Activated CD4-positive, CD25-positive, alpha-beta regulatory T cell treated with anti-CD3 and anti-CD28 coated beads, Interleukin-2, amount 50 U/mL, for 16 hours (primary cell): ENCODE data around the gene NELL2.
"Not testable (repeated sequence)": the region's sequence is repeated elsewhere in the genome, so short reads cannot be mapped to it uniquely, and the experiment has no call there.

Experiments
- DNase-seq: peaks from one replicate; pipeline ENCODE4 v3.0.0-alpha.2; 2020; ENCODE audit warnings: low read depth, low spot score

Gene NELL2

DNA sequence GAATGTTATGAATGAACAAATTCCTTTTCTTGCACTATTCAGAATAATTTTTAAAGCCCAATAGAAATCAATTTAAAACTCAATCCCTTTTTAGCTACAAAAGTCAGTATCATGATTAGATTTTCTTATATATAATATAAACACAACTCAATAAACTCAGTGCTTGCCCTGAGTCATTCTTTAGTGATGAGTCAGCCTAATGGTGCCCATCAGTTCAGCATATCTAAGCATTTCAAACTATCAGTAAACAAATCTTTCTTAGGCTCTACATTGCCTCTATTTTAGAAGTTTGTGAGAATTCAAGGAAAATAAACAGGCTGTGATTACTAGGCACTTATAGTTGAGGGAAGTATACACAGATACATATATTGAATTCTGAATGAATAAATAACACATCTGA is 179.6 kb downstream of the NELL2 start:
- DNase-seq, result no peak

GRCh38 chr12:44694017-44694416 is 182.1 kb downstream of the NELL2 start:
- DNase-seq, result no peak

DNA sequence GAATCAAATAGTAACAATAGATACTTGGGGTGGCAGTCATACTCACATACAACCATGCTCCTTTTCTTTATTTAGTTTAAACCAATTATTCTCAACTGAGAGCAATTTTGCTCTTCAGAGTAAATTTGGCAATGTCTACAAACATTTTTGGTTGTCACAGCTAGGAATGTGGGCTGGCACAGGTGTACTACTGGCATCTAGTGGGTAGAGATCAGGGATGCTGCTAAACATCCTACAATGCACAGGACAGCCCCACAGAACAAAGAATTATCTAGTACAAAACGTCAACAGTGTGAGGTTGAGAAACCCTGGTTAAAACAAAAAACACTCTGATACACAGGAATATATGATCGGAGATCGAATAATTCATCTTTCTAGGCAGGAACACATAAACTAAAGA is 186.5 kb downstream of the NELL2 start:
- no peak for DNase-seq

- not testable (repeated sequence) for DNase-seq
Observed at GRCh38 chr12:44686821-44687432, 189.2 kb downstream of the NELL2 start.

DNA sequence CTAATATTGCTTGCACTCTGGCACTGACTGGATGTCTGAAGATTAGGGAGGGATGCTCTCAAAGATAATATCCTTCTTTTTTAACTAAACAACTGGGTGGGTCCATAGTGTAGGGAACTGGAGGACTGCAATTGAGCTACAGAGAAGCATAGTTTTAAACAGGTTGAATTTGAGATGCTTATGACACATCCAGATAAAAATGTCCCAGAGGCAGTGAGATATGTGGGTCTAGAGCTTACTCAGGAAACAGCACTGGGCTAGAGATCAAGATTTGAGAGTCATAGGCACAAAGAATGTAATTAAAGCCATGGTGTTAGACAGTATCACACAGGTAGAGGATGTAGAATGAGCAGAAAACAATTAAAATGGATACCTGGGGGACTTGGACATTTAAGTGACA is 198.4 kb downstream of the NELL2 start:
- DNase-seq, result no peak

DNA sequence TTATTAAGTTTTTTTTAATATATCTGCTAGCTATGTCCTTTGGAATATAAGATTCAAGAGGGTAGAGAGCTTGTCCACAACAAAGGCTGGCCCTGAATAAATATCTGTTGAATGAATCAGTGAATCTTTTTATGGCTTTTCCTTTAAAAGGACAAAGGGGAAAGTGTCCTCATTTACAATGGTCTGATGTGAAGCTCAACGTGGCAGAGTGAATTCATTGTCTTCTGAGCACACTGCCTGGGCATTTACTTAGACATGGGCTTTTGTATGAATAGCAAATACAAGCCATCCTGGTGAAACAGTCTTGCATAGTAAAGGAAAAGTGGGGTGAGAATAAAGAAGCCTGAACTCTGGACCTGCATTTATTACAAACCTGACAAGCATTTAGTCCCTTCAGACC is 201.2 kb downstream of the NELL2 start:
- no peak for DNase-seq

- no peak for DNase-seq
Observed at GRCh38 chr12:44673811-44674210, 202.3 kb downstream of the NELL2 start.

DNA sequence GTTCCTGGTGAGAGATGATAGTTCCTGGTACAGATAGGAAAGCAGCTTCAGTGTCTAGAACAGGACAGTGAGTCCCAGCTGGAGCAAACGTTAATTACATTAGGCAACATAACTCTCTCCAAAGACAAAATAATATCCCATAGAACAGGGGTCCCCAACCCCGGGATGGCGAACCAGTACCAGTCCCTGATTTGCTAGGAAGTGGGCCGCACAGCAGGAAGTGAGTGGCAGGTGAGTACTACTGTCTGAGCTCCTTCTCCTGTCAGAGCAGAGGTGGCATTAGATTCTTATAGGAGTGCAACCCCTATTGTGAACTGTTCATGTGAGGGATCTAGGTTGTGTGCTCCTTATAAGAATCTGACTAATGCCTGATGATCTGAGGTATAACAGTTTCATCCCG is 204.1 kb downstream of the NELL2 start:
- no peak for DNase-seq

DNA sequence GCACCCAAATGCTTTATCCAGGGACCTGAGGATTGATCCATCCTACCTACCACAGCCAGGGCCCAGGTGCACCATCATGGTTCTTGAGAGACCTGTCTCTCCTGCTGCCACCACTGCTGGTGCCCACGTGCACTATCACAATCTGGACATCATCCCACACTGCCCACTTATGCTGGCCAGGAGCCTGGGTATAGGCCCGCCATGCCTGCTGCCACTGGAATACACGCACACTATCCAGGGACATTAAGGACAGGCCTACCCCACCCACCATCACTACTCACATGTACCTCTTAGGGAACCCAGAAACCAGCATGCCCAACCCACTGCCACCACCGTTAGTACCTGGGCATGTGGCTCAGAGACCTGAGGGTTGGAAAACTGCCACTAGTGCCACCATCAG is 207.7 kb downstream of the NELL2 start:
- no peak for DNase-seq

DNA sequence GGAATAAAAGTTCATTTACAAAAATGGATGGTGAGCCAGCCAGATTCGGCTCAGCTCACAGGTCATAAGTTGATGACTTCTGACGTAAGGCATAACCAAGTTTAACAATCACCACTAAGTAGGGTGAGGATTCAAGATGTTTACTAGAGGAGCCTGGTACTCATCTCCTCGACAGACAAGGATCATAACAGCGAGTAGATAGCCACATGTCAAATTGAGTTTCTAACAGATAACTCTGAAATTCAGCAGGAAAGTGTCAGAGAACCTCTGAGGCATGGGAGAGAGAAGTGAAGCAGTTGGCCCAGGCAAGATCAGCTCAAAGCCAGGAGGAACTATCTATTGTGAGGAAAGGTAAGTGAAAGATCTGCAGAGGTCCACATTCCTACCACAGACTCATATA is 208.7 kb downstream of the NELL2 start:
- DNase-seq, result no peak

DNA sequence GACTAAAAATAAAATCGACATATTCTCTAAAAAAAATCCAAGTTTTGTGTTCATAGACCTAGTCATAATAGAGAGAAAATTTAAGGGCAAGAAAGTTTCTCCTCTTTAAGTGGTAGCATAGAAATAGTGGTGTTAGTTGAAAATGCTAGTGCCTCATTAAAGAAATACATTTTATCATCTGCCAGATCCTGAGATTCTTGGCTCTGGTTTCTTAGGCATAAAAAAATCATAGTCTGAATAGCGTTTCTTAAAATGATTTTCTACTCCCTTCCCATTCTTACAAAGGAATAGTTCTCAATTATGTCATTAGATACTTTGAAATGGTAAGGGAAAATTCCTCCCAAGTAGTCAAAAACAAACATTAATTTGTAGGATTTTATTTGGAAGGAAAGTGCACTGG is 212.8 kb downstream of the NELL2 start:
- no peak for DNase-seq

DNA sequence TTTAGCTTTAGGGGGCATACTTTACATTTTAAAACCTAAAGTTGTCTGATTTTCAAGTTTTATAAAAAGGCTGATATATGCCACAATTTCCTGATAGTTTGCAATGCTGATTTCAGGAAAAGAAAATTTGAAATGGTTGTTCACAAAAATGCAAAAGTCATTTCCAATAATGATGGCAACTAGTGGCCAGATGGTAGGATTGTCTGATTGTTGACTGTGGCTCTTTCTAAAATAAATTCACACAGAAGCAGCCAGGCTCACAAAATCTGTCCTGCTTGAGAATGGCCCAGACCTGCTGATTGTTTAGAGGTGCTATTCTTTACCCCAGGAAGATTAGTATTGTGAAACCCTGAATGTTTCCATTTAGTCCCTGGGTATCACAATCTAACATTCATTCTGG is 220.3 kb downstream of the NELL2 start:
- no peak for DNase-seq

DNA sequence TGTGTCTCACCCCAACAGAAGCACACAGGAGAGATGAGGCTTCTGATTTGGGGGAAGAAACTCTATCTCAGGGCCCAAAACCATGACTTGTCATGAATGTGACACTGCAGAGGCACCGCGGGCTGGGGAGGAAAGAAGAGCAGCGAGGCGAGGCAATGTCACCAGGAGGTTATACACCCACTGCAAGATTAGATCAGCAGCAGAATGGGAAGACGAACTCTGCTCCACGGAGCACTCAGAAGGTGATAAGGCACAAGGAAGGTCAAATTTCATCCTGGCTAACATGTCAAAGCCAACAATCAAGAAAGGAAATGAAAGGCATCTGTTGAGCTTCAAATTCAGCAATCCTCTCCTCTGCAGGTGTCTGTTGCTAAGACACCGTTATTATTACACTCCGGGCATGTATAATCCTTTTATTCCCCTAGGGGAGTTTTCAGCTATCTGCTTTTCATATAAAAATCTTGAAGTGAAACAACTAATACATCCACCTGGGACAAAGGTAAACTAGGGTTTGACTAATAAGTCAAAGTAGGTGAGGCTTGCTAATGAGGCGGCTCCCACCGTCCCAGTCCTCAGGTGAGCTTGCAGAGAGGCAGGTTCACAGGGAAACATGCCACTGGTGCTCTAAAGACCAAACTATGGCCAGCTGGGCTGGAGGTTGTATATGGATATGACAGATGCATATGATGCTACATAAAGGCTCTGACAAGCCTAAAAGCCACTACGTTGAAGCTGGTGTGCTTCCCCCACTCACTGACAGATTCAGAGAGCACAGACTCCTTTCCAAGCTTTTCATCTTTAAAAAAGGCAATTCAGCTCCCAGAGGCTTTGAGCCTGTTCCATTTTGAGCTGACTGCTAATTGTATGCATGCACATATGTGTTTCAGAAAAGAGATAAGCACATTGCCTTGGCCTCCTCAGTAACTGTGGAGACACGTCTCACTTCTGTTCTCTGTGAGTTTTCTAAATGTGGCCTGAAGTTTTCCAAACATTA is 221.2 kb downstream of the NELL2 start:
- no peak for DNase-seq

- no peak for DNase-seq
Observed at GRCh38 chr12:44653861-44654527, 222.1 kb downstream of the NELL2 start.

DNA sequence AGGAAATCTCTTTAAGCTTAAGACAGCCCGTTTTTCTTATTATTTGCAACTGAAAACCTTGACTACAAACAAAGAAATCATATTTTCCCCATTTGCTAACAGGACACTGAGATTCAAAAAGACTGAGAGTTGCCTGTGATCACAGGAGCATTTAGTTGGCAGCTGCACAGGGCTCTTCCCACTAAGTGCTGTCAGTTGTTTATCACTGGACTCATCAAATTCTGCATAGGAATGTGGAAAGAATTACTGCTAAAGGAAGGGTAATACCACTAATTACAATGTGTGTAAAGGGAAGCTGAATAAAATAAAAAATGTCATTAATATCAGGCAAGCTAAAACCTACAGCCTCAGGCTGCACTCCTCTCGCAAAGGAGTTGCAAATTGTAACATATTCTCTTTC is 226.4 kb downstream of the NELL2 start:
- no peak for DNase-seq

GRCh38 chr12:44647917-44648690 is 228.0 kb downstream of the NELL2 start:
- DNase-seq, result no peak

GRCh38 chr12:44640427-44641190 is 235.5 kb downstream of the NELL2 start:
- DNase-seq, result no peak

GRCh38 chr12:44637875-44638274 is 238.2 kb downstream of the NELL2 start:
- no peak for DNase-seq

- no peak for DNase-seq
Observed at GRCh38 chr12:44628180-44628579, 247.9 kb downstream of the NELL2 start.

DNA sequence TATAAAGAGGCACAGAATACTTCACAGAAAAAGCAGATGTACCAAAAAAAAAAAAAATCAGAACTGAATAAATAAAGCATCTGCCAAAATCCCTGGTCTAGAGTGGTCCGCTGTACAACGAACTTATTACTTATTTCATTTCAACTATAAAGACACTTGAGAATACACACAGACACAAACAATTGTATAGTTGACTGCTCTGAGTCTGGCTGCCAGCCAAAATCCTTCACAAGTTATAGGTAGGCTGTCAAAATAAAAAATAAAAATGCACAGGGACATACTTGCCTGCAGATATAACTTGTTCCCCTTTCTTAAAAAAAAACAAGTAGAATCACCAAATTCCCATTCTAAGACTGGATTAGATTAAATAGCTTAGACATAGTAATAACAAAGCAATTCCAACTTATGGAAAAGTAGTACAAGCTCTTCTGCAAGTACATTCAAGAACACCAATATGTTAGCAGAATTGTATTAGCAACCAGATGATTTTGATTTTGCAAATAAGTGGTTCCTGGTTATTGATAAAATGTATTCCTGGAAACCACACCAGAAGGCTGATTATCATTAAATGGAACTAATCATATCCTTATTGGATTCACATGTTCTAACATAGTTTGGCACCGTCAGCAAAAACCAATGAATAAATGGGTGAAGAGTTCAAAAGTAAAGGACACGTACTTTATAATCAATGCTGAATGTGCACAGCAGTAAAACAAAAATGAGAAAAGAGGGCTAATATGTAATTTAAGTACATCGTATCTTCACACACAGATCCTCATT is 248.5 kb downstream of the NELL2 start:
- no peak for DNase-seq
